ENCODE data around the gene CMIP.

CMIP gene

DNA sequence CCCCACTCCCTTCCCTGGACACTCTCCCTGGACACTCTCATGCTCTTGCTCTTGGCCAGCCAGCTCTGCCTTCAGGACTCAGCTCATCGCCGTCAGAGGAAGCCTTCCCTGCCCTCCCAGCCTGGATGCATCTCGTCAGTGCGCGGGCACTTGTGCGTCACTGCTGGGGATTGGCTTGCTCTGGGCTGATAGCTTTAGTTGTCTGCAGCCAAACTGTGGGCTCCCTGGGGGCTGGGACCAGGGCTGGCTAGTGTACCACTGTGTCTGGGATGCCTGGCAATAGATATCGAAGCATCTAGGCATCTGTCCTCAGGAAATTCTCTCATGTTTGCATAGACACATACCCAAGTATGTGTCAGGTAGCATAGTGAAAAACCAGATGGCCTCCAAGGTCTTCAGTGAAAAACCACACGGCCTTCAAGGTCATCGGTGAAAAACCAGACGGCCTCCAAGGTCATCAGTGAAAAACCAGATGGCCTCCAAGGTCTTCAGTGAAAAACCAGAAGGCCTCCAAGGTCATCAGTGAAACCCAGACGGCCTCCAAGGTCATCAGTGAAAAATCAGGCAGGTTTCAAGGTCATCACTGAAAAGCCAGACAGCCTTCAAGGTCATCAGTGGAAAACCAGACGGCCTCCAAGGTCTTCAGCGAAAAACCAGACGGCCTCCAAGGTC, 72.0 kb downstream of the CMIP start:
- Histone ChIP-seq H3K27me3 (ENCODE audit: low read length) (no peaks in the 10 kb centered on the region), H2AFZ (ENCODE audit: low read depth, low read length, severe bottlenecking) (no peak overlapping the region), H3K9me2 (replicated peaks; ENCODE audit: insufficient read depth, low read length) (no peaks in the 10 kb centered on the region), H3K9me3 (ENCODE audit: insufficient read depth, low read length) (no peaks in the 10 kb centered on the region), H3K36me3 (ENCODE audit: low read length) (no peaks in the 10 kb centered on the region), H3K4me2 (ENCODE audit: low read depth, low read length, poor library complexity, severe bottlenecking) (no peak overlapping the region), H4K20me1 (ENCODE audit: low read depth, low read length) (peaks cover 6% of the 10 kb centered on the region; the same call in 1 of the 2 replicates), H3F3A (ENCODE audit: insufficient read depth) (no peaks in the 10 kb centered on the region), H3K4me3 (ENCODE audit: insufficient read depth, low read length, poor library complexity, severe bottlenecking) (no peak overlapping the region), H3K9ac (ENCODE audit: low read length) (no peak overlapping the region), H3K79me2 (ENCODE audit: insufficient read depth, low read length) (peaks cover 20% of the 10 kb centered on the region), H3K27ac (ENCODE audit: low read depth, low read length) (no peak overlapping the region)
- TF ChIP-seq, protein P1, sequence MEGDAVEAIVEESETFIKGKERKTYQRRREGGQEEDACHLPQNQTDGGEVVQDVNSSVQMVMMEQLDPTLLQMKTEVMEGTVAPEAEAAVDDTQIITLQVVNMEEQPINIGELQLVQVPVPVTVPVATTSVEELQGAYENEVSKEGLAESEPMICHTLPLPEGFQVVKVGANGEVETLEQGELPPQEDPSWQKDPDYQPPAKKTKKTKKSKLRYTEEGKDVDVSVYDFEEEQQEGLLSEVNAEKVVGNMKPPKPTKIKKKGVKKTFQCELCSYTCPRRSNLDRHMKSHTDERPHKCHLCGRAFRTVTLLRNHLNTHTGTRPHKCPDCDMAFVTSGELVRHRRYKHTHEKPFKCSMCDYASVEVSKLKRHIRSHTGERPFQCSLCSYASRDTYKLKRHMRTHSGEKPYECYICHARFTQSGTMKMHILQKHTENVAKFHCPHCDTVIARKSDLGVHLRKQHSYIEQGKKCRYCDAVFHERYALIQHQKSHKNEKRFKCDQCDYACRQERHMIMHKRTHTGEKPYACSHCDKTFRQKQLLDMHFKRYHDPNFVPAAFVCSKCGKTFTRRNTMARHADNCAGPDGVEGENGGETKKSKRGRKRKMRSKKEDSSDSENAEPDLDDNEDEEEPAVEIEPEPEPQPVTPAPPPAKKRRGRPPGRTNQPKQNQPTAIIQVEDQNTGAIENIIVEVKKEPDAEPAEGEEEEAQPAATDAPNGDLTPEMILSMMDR (IDR thresholded peaks at IDR 0.05; ENCODE audit: insufficient read depth, low read length, poor library complexity, severe bottlenecking) = no peak
- no peak for TF ChIP-seq EZH2phosphoT487 (conservative IDR thresholded peaks at IDR 0.05; ENCODE audit: low read length)

DNA sequence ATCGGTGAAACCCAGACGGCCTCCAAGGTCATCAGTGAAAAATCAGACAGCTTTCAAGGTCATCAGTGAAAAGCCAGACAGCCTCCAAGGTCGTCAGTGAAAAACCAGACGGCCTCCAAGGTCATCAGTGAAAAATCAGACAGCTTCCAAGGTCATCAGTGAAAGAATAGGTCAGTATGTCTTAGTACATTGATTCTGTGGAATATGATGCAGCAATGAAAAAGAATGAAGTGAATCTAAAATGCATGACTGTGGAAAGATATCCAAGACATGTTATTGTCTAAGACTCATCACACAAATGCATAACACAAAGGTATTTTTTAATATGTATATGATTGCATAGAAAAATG, 72.5 kb downstream of the CMIP start:
- H3F3A ChIP-seq (ENCODE audit: insufficient read depth) = no peaks in the 10 kb centered on the region
- no peak overlapping the region for H3K9ac ChIP-seq (ENCODE audit: low read length)
- H3K79me2 ChIP-seq (ENCODE audit: insufficient read depth, low read length) = peaks cover 20% of the 10 kb centered on the region
- no peak overlapping the region for H3K4me2 ChIP-seq (ENCODE audit: low read depth, low read length, poor library complexity, severe bottlenecking)
- no peaks in the 10 kb centered on the region for H3K27me3 ChIP-seq (ENCODE audit: low read length)
- H3K4me3 ChIP-seq (ENCODE audit: insufficient read depth, low read length, poor library complexity, severe bottlenecking) = no peak overlapping the region
- H3K9me2 ChIP-seq (replicated peaks; ENCODE audit: insufficient read depth, low read length) = no peaks in the 10 kb centered on the region
- H3K9me3 ChIP-seq (ENCODE audit: insufficient read depth, low read length) = no peaks in the 10 kb centered on the region
- no peak overlapping the region for H3K27ac ChIP-seq (ENCODE audit: low read depth, low read length)
- no peaks in the 10 kb centered on the region for H3K36me3 ChIP-seq (ENCODE audit: low read length)
- no peak overlapping the region for H2AFZ ChIP-seq (ENCODE audit: low read depth, low read length, severe bottlenecking)
- TF ChIP-seq, protein P1 (IDR thresholded peaks at IDR 0.05; ENCODE audit: insufficient read depth, low read length, poor library complexity, severe bottlenecking) = no peak
- no peak for TF ChIP-seq EZH2phosphoT487 (conservative IDR thresholded peaks at IDR 0.05; ENCODE audit: low read length)
- peaks cover 6% of the 10 kb centered on the region; the same call in 1 of the 2 replicates for H4K20me1 ChIP-seq (ENCODE audit: low read depth, low read length)

DNA sequence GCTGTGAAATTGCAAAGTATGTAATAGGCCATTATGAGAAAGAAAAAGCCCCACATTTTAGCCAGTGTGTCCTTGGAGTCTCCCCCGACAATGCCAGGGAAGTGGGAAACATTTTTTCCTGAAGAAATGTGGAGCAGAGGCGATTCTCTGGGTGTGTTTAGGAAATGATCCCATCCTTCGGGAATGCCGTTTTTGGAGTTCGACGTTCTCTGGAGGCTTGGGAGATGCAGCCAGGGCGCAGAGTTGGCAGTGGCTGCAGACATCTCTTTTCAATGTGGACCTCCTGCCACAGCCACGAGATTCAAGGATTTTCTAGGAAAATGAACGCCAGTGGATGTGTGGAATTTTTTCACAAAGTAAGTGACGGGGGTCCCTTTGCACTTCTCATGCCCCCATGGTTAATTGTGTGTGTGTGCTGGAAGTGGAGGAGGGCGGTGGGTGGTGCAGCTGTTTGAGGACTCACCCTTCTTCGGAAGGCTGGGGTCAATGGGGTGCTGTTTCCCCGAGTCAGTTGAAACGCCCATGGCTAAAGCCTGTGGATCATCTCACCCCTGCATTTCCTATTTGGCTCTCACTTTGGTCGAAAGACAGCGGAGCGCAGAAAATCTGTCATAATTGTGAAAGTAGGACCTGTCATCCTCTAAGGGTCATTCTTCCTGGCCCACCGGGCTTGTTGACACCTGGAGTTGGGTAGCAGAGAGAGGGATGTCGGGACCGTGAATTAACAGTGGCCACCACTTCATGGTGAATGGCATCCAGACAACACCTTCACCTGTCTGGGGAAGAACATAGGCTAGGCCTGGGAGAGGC, 73.2 kb downstream of the CMIP start:
- TF ChIP-seq EZH2phosphoT487 (conservative IDR thresholded peaks at IDR 0.05; ENCODE audit: low read length) = no peak
- TF ChIP-seq, protein P1 (IDR thresholded peaks at IDR 0.05; ENCODE audit: insufficient read depth, low read length, poor library complexity, severe bottlenecking) = no peak
- peaks cover 6% of the 10 kb centered on the region; the same call in 1 of the 2 replicates for H4K20me1 ChIP-seq (ENCODE audit: low read depth, low read length)

More for the DNA sequence above, 73.2 kb downstream of the CMIP start:
- no peak overlapping the region for H3K9ac ChIP-seq (ENCODE audit: low read length)
- H3K9me2 ChIP-seq (replicated peaks; ENCODE audit: insufficient read depth, low read length) = no peaks in the 10 kb centered on the region
- no peak overlapping the region for H3K4me2 ChIP-seq (ENCODE audit: low read depth, low read length, poor library complexity, severe bottlenecking)
- H3F3A ChIP-seq (ENCODE audit: insufficient read depth) = no peaks in the 10 kb centered on the region
- H2AFZ ChIP-seq (ENCODE audit: low read depth, low read length, severe bottlenecking) = no peak overlapping the region
- no peaks in the 10 kb centered on the region for H3K36me3 ChIP-seq (ENCODE audit: low read length)
- H3K79me2 ChIP-seq (ENCODE audit: insufficient read depth, low read length) = peaks cover 19% of the 10 kb centered on the region
- no peaks in the 10 kb centered on the region for H3K27me3 ChIP-seq (ENCODE audit: low read length)
- H3K27ac ChIP-seq (ENCODE audit: low read depth, low read length) = no peak overlapping the region
- no peaks in the 10 kb centered on the region for H3K9me3 ChIP-seq (ENCODE audit: insufficient read depth, low read length)
- no peak overlapping the region for H3K4me3 ChIP-seq (ENCODE audit: insufficient read depth, low read length, poor library complexity, severe bottlenecking)
